Activated naive CD4-positive, alpha-beta T cell treated with anti-CD3 and anti-CD28 coated beads, Interleukin-2, amount 50 U/mL, for 72 hours (primary cell): ENCODE data around the gene FNIP1. TPM values are rescaled to one million over a fixed set of nuclear protein-coding genes. Genes with fewer than 3 reads are reported as not detected.

Experiments used
- ATAC-seq, 2 donors: fragments of 150-1000 bp; cut with Tn5 transposase; 2 replicates each; pipeline ENCODE4 v1.10.0; 2021; ENCODE audit warnings: mild to moderate bottlenecking in 2 of 2, moderate library complexity in 2 of 2
- DNase-seq, 2 donors: peaks; one replicate each; pipeline ENCODE4 v3.0.0; 2021 to 2022; ENCODE audit warnings: low spot score in 2 of 2
- H3K27ac Mint-ChIP-seq, 2 donors: one replicate each; pipeline ENCODE4 v1.8.0; 2022; ENCODE audit warnings: mild to moderate bottlenecking in 2 of 2, mixed read lengths in 2 of 2
- H3K36me3 Mint-ChIP-seq, 2 donors: one replicate each; pipeline ENCODE4 v1.8.0; 2022; ENCODE audit warnings: mixed read lengths in 2 of 2
- H3K9me3 Mint-ChIP-seq, 2 donors: one replicate each; pipeline ENCODE4 v1.8.0; 2022; ENCODE audit warnings: mixed read lengths in 2 of 2
- total RNA-seq, 2 donors: library from RNA; stranded (reverse); gene quantifications; one replicate each; pipeline ENCODE4 v1.2.3, GENCODE V29; 2022

Gene FNIP1
- total RNA-seq, 2 donors from 2014 or later, result 20.5 to 27.1 TPM

DNA sequence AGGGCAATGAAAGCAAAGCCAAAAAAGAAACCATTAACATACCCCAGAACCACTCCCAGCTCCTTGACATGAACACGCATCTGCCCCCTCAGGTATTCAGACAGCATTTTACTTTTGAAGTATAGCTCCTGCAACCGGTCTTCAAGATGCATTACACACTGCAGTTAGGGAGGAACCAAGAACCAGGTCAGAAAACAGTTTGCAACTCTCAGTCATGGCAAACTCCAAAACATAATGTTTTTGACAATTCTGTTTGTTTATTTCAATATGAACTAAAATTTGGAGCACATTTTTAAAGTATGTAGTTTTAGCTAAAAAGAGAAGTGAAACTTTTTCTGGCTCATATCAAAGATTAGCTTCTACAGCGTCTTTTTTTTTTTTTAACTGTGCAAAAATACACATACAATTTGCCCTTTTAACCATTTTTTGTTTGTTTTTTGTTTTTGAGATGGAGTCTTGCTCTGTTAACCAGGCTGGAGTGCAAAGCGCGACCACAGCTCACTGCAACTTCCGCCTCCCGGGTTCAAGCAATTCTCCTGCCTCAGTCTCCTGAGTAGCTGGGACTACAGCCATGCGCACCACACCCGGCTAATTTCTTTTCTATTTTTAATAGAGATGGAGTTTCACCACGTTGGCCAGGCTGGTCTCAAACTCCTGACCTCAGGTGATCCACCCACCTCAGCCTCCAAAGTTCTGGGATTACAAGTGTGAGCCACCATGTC is 149.6 kb downstream of the FNIP1 start:
- ATAC-seq, result no peak
- H3K9me3 Mint-ChIP-seq, result no peaks in the 10 kb centered on the region
- DNase-seq, result no peak
- H3K36me3 Mint-ChIP-seq, result peaks cover 7 to 22% of the 10 kb centered on the region in 2 donors
- no peak overlapping the region for H3K27ac Mint-ChIP-seq

- Mint-ChIP-seq H3K27ac (no peak overlapping the region), H3K36me3 (peaks cover 0 to 5% of the 10 kb centered on the region in 2 donors), H3K9me3 (no peaks in the 10 kb centered on the region)
- ATAC-seq (no peak), DNase-seq (no peak)
These were observed 152.0 kb downstream of the FNIP1 start for GRCh38 chr5:131644822-131645221.

GRCh38 chr5:131644370-131644769 is 152.4 kb downstream of the FNIP1 start:
- H3K27ac Mint-ChIP-seq, result no peak overlapping the region
- ATAC-seq (no peak), DNase-seq (no peak)
- H3K9me3 Mint-ChIP-seq, result no peaks in the 10 kb centered on the region
- peaks cover 0 to 5% of the 10 kb centered on the region in 2 donors for H3K36me3 Mint-ChIP-seq

GRCh38 chr5:131641494-131641893 is 155.3 kb downstream of the FNIP1 start:
- H3K27ac Mint-ChIP-seq, result peak overlapping the region in 1 of 2 donors; percentile 89
- H3K9me3 Mint-ChIP-seq, result no peaks in the 10 kb centered on the region
- DNase-seq (no peak), ATAC-seq (no peak)
- H3K36me3 Mint-ChIP-seq, result peaks cover 3 to 5% of the 10 kb centered on the region in 2 donors

DNA sequence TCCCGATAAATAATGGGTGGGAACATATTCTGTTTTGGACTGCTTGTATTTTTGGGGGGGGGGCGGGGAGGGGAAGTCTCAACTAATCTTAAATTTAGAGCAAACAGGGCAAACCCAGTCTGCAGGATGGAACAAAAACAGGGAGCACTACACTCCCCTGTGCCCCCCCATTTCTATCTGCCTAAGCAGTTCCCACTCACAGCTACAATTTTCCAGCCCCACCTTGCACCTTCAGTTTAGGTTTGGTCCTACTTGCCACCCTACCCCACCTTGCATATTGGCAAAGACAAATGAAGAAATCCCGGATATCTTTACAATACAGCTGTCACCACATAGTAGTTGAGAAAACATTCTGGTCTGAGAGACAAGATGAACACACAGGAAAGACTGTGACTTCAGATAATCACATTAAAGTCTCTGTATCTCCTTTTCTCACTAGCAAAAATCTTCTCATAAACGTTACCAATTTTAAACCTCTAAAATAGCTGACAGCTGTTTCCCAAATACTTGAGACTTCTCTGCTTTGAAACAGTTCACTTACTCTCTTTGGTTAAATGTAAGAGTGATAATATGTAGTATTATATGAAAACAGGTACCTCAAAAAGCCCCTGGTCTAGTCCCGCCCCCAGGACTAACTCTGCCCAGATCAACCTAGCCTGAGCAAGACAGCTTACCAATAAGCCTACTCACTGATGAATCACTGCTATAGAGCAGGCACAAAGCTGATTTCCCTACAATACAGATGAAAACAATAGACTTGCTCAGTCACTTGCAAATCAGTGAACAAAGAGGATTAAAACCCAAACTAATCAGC is 156.6 kb downstream of the FNIP1 start:
- peak overlapping the region; percentile 81 to 89 for H3K27ac Mint-ChIP-seq
- peaks cover 2 to 7% of the 10 kb centered on the region in 2 donors for H3K36me3 Mint-ChIP-seq
- H3K9me3 Mint-ChIP-seq, result no peaks in the 10 kb centered on the region
- DNase-seq, result peak in 1 of 2 donors; percentile 40
- ATAC-seq, result peak; percentile 95 to 96

DNA sequence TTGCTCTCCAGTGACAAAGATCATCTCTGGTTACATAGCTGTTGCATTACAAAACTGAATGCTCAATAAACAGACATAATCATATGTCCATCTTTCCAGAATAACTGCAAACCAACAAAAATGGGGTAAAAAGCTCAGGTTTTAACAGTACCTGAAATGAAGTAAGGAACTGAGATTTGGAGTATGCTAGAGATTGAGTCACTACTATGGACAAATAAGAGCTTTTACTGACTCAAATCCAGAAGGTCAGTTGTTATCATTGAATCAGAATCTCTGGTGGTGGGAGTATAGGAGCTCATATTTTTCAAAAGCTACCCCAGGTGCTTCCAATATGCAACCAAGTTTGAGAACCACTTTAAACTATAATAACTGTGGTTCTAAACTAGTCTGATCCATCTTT is 157.7 kb downstream of the FNIP1 start:
- ATAC-seq, result no peak
- H3K27ac Mint-ChIP-seq, result peak overlapping the region in 1 of 2 donors; percentile 89
- no peaks in the 10 kb centered on the region for H3K9me3 Mint-ChIP-seq
- DNase-seq, result no peak
- peaks cover 5 to 15% of the 10 kb centered on the region in 2 donors for H3K36me3 Mint-ChIP-seq

- Mint-ChIP-seq H3K9me3 (no peaks in the 10 kb centered on the region), H3K27ac (no peak overlapping the region), H3K36me3 (peaks cover 8 to 18% of the 10 kb centered on the region in 2 donors)
- ATAC-seq (no peak), DNase-seq (no peak)
These were observed 159.1 kb downstream of the FNIP1 start for GRCh38 chr5:131637694-131638093.

- H3K27ac Mint-ChIP-seq, result peak overlapping the region; percentile 98 to 99
- DNase-seq (no peak), ATAC-seq (no peak)
- H3K36me3 Mint-ChIP-seq, result peaks cover 8 to 18% of the 10 kb centered on the region in 2 donors
- no peaks in the 10 kb centered on the region for H3K9me3 Mint-ChIP-seq
These were observed 160.9 kb downstream of the FNIP1 start for GRCh38 chr5:131635684-131636572.

DNA sequence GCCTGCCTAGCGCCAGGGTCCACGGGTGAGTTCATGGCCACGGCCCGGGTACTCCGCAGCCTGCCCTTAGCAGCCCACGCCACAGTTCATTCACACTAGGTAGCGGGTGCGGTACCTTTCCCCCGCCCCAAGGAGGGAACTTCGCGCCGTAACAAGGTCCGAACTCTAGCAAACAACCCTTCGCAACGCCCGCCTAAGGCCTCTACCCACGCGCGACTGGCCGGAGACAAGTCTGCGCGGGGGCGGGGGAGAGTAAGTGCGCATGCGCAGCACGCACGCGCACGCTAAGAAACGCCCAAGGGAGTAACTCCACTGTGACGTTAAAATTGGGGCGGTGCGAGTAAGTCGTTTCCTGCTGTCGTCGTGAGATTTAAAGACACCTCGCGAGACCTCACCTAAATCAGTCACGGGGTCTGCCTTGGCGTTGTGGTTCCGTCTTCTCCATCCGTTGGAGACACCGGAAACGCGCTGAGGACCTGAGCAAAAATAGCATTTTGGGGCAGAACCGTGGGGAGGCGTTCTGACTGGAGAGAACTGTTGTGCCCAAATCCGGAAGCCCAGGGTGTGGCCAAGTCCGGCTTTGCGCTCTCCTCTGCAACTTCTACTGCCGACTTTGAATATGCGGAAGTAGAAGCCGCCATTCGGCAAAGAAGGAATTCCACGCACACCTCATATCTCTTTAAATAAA is 161.7 kb downstream of the FNIP1 start, which contains the start of gene RAPGEF6:
Gene RAPGEF6 (minus strand): TSS at position 234 of the 688 bp plus-strand sequence. CDS start 199 bp downstream, at position 35.
- Mint-ChIP-seq H3K36me3 (peaks cover 8 to 18% of the 10 kb centered on the region in 2 donors), H3K9me3 (no peaks in the 10 kb centered on the region), H3K27ac (peak within 1 kb of the TSS; percentile 98 to 99)
- DNase-seq (peak; percentile 88 to 99), ATAC-seq (peak; percentile 91 to 93)

- peak in 1 of 2 donors; percentile 61 for DNase-seq
These were observed 162.2 kb downstream of the FNIP1 start for GRCh38 chr5:131634666-131634995.

GRCh38 chr5:131634238-131634637 is 162.6 kb downstream of the FNIP1 start:
- Mint-ChIP-seq H3K9me3 (no peaks in the 10 kb centered on the region), H3K27ac (peak overlapping the region; percentile 98 to 99), H3K36me3 (peaks cover 11 to 19% of the 10 kb centered on the region in 2 donors)
- ATAC-seq (no peak), DNase-seq (no peak)

More at GRCh38 chr5:131634666-131634995, 162.2 kb downstream of the FNIP1 start:
- Mint-ChIP-seq H3K36me3 (peaks cover 8 to 18% of the 10 kb centered on the region in 2 donors), H3K27ac (peak overlapping the region; percentile 98 to 99), H3K9me3 (no peaks in the 10 kb centered on the region)
- peak; percentile 29 to 42 for ATAC-seq

DNA sequence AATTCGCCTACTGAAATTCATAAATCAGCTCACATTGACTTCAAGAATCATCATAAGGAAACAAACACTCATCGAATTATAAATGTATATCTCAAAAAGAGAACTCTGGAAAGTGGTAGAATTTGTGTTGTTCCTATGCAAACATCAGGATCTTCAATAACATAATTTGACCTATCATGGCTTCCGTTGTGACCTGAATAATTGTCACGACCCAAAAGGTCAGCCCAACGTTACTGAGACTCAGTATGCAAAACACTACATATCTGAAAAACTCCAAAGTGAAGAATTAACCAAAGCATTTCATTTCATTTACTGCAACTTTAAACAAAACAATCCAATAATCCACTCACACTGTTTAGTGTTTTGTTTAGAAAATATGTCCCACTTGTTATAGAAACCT is 163.0 kb downstream of the FNIP1 start:
- DNase-seq, result no peak
- peaks cover 15 to 22% of the 10 kb centered on the region in 2 donors for H3K36me3 Mint-ChIP-seq

GRCh38 chr5:131630963-131631350 is 165.9 kb downstream of the FNIP1 start:
- no peaks in the 10 kb centered on the region for H3K9me3 Mint-ChIP-seq
- peaks cover 15 to 21% of the 10 kb centered on the region in 2 donors for H3K36me3 Mint-ChIP-seq
- DNase-seq (no peak), ATAC-seq (no peak)
- no peak overlapping the region for H3K27ac Mint-ChIP-seq

More for the DNA sequence above, 163.0 kb downstream of the FNIP1 start:
- Mint-ChIP-seq H3K27ac (peak overlapping the region; percentile 98 to 99), H3K9me3 (no peaks in the 10 kb centered on the region)
- ATAC-seq, result no peak

GRCh38 chr5:131630208-131630962 is 166.4 kb downstream of the FNIP1 start:
- Mint-ChIP-seq H3K36me3 (peaks cover 15 to 25% of the 10 kb centered on the region in 2 donors), H3K27ac (no peak overlapping the region), H3K9me3 (no peaks in the 10 kb centered on the region)
- DNase-seq, result no peak
- no peak for ATAC-seq

GRCh38 chr5:131628990-131629389 is 167.8 kb downstream of the FNIP1 start:
- Mint-ChIP-seq H3K36me3 (peaks cover 10 to 25% of the 10 kb centered on the region in 2 donors), H3K9me3 (no peaks in the 10 kb centered on the region), H3K27ac (peak overlapping the region; percentile 29 to 58)
- ATAC-seq (peak in 1 of 2 donors; percentile 58), DNase-seq (no peak)
